ENCODE data around the gene FANCI.

Gene FANCI

DNA sequence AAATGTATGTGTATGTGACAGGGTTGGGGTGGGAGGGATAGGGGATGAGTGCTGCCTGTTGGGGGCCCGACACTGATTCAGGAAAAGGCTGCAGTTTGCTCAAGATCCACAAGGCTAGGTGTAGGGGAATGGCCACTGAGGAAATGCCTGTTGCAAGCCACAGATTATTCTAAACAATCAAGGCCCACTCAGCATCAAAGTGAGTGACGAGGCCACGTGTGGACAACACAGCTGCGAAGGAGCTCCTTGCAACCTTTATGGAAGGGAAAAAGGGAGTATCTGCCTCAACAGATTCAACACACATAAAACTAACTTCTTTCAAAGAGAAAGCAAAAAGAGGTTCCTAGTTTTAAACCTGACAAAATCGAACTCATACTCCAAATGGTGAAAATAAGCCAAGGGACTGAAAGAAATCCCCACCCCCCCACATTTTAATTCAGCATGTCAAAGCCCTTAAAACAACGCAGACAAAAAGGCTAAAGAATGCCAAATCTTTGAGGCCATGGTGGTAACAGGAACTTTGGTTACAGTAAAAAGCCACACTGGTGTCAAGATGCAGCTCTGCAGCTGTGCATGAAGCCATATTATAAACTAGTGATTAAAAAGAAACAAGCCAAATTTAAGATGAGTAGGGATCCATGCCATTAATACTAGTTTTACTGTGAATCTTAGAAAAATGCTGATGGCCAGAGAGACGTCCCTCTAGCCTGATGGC lies 87.3 kb downstream of the FANCI start:
- no peak overlapping the region for H3K4me3 ChIP-seq (ENCODE audit: low read depth in 1 of 2, low read length in 1 of 2)
- peaks cover 11% of the 10 kb centered on the region for H3K27me3 ChIP-seq
- no peak overlapping the region for H3K27ac ChIP-seq
- no peaks in the 10 kb centered on the region for H3K9me3 ChIP-seq
- TF ChIP-seq, protein P1, sequence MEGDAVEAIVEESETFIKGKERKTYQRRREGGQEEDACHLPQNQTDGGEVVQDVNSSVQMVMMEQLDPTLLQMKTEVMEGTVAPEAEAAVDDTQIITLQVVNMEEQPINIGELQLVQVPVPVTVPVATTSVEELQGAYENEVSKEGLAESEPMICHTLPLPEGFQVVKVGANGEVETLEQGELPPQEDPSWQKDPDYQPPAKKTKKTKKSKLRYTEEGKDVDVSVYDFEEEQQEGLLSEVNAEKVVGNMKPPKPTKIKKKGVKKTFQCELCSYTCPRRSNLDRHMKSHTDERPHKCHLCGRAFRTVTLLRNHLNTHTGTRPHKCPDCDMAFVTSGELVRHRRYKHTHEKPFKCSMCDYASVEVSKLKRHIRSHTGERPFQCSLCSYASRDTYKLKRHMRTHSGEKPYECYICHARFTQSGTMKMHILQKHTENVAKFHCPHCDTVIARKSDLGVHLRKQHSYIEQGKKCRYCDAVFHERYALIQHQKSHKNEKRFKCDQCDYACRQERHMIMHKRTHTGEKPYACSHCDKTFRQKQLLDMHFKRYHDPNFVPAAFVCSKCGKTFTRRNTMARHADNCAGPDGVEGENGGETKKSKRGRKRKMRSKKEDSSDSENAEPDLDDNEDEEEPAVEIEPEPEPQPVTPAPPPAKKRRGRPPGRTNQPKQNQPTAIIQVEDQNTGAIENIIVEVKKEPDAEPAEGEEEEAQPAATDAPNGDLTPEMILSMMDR (IDR thresholded peaks at IDR 0.05) = no peak
- H3K4me1 ChIP-seq (ENCODE audit: control insufficient read depth in 1 of 2, insufficient read depth in 1 of 2, low read depth in 1 of 2, low read length in 1 of 2) = peaks cover 12 to 25% of the 10 kb centered on the region in 2 experiments
- H3K36me3 ChIP-seq = peaks cover 76% of the 10 kb centered on the region

- peaks cover 12 to 25% of the 10 kb centered on the region in 2 experiments for H3K4me1 ChIP-seq (ENCODE audit: control insufficient read depth in 1 of 2, insufficient read depth in 1 of 2, low read depth in 1 of 2, low read length in 1 of 2)
- TF ChIP-seq, protein P1 (IDR thresholded peaks at IDR 0.05) = no peak
- H3K9me3 ChIP-seq = no peaks in the 10 kb centered on the region
- no peak overlapping the region for H3K27ac ChIP-seq
- H3K4me3 ChIP-seq (ENCODE audit: low read depth in 1 of 2, low read length in 1 of 2) = no peak overlapping the region
- H3K27me3 ChIP-seq = peaks cover 25% of the 10 kb centered on the region
- H3K36me3 ChIP-seq = peaks cover 62% of the 10 kb centered on the region
Measured at GRCh38 chr15:89332446-89332845, 88.7 kb downstream of the FANCI start.

GRCh38 chr15:89333011-89333860 lies 89.5 kb downstream of the FANCI start:
- H3K4me1 ChIP-seq (ENCODE audit: control insufficient read depth in 1 of 2, insufficient read depth in 1 of 2, low read depth in 1 of 2, low read length in 1 of 2) = peaks cover 12 to 25% of the 10 kb centered on the region in 2 experiments
- H3K27ac ChIP-seq = peak overlapping the region; percentile 96
- H3K4me3 ChIP-seq (ENCODE audit: low read depth in 1 of 2, low read length in 1 of 2) = peak overlapping the region; percentile 76 to 82
- H3K36me3 ChIP-seq = peaks cover 54% of the 10 kb centered on the region
- H3K9me3 ChIP-seq = no peaks in the 10 kb centered on the region
- TF ChIP-seq, protein P1 (IDR thresholded peaks at IDR 0.05) = no peak
- H3K27me3 ChIP-seq = peaks cover 33% of the 10 kb centered on the region

- TF ChIP-seq, protein P1 (IDR thresholded peaks at IDR 0.05) = no peak
Measured at GRCh38 chr15:89333959-89334509, 90.3 kb downstream of the FANCI start.

DNA sequence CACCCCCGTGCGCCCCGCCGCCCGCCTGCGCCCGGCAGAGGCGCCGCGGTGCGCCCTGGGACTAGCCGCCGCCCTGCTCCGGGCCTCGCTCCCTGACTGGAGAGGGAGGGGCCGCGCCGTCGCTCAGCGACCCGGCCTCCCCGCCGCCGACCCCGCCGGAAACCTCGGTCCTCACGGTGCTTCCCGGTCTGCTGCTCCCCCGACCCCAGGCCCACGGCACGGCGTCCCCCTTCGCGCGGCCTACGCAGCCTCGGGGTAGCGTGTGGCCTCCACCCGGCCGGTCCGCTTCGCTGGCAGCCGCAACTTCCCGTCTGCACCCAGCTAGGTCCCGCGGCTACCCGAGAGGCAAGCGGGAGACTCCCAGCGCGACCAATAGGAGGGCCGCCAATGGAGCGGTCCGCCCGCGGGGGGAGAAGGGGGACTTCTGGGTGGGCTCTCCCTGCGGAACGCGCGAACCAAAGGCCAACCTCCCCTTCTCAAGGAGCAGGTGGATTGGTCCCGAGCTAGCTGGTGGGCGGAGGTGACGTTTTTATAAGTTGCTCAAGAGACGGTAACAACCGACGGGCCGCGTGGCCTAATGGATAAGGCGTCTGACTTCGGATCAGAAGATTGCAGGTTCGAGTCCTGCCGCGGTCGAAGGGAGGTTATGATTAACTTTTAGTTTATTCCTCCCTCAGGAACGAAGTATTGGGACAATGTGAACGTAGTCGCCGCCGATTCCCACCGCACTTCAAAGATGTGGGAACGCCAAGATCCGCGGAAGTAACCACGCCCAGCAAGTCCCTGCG lies 90.9 kb downstream of the FANCI start, which contains the start of gene POLG:
POLG (minus strand) TSS at position 315 of the 788 bp plus-strand sequence. CDS start 1,070 bp downstream, outside the sequence.
- TF ChIP-seq, protein P1 (IDR thresholded peaks at IDR 0.05) = no peak
- H3K27me3 ChIP-seq = peaks cover 45% of the 10 kb centered on the region
- peak within 1 kb of the TSS; percentile 96 for H3K27ac ChIP-seq
- peaks cover 12 to 25% of the 10 kb centered on the region in 2 experiments for H3K4me1 ChIP-seq (ENCODE audit: control insufficient read depth in 1 of 2, insufficient read depth in 1 of 2, low read depth in 1 of 2, low read length in 1 of 2)
- peak within 1 kb of the TSS; percentile 76 to 82 for H3K4me3 ChIP-seq (ENCODE audit: low read depth in 1 of 2, low read length in 1 of 2)
- H3K9me3 ChIP-seq = no peaks in the 10 kb centered on the region
- peaks cover 39% of the 10 kb centered on the region for H3K36me3 ChIP-seq

More at GRCh38 chr15:89333959-89334509, 90.3 kb downstream of the FANCI start:
- no peaks in the 10 kb centered on the region for H3K9me3 ChIP-seq
- H3K36me3 ChIP-seq = peaks cover 46% of the 10 kb centered on the region
- peaks cover 41% of the 10 kb centered on the region for H3K27me3 ChIP-seq
- H3K27ac ChIP-seq = peak overlapping the region; percentile 96
- peaks cover 12 to 25% of the 10 kb centered on the region in 2 experiments for H3K4me1 ChIP-seq (ENCODE audit: control insufficient read depth in 1 of 2, insufficient read depth in 1 of 2, low read depth in 1 of 2, low read length in 1 of 2)
- H3K4me3 ChIP-seq (ENCODE audit: low read depth in 1 of 2, low read length in 1 of 2) = peak overlapping the region; percentile 76 to 82

Data from neutrophil (primary cell).